Ovary (tissue), 3 donors: Measurements from ENCODE around the gene TMBIM4.

Experiments
- EP300 ChIP-seq: sonication (generic); formaldehyde crosslinking; IDR thresholded peaks from one replicate; pipeline ENCODE4 v1.6.1; 2017; ENCODE audit warnings: antibody characterized with exemption
- POLR2A ChIP-seq: fragments of 450-650 bp; IDR thresholded peaks from one replicate; pipeline ENCODE4 v1.6.1; 2017; ENCODE audit warnings: antibody characterized with exemption, mild to moderate bottlenecking, moderate library complexity
- TF ChIP-seq, protein P1 (sequence below), 3 donors: fragments of 450-650 bp in 2 of 3; fragments of 200-600 bp in 1 of 3; IDR thresholded peaks; one replicate each; pipeline versions ENCODE4 v1.5.1 to v1.8.0; 2016 to 2022; ENCODE audit warnings: antibody characterized with exemption in 3 of 3, mild to moderate bottlenecking in 1 of 3
- donor health status: DM: no; HTN: no; CAD: no.

DNA sequence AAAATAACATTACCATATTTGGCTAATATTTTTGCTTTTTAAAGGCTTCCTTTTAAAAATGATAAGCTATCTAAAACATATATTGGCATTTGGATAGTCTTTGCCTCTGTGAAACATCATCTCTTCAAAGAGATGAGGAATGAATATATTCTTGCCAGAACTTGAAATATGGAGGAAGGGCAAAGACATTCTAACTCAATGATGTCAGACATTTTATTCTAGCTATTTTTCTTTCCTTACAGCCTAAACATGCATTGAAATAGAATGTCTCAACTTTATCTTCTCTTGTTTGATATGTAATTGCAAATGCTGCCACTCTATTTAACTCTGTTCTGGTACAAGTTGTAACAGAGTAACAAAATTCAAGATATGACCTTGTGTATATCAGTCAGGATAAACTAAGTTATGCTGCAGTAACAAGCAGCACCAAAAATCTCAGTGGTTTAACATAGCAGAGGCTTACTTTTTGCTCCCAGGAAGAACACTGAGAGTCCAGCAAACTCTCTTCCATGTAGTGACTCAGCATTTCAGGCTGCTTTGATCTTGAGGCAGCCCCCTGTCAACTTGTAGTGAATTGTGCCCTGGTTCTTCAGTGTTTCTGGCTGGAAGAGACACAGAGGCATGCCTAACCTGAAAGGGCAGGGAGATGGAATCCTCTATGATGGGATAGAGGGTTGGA is 30.2 kb upstream of the TMBIM4 start:
- TF ChIP-seq, protein P1, sequence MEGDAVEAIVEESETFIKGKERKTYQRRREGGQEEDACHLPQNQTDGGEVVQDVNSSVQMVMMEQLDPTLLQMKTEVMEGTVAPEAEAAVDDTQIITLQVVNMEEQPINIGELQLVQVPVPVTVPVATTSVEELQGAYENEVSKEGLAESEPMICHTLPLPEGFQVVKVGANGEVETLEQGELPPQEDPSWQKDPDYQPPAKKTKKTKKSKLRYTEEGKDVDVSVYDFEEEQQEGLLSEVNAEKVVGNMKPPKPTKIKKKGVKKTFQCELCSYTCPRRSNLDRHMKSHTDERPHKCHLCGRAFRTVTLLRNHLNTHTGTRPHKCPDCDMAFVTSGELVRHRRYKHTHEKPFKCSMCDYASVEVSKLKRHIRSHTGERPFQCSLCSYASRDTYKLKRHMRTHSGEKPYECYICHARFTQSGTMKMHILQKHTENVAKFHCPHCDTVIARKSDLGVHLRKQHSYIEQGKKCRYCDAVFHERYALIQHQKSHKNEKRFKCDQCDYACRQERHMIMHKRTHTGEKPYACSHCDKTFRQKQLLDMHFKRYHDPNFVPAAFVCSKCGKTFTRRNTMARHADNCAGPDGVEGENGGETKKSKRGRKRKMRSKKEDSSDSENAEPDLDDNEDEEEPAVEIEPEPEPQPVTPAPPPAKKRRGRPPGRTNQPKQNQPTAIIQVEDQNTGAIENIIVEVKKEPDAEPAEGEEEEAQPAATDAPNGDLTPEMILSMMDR (IDR thresholded peaks at IDR 0.05), result no peak
- no peak for TF ChIP-seq POLR2A
- no peak for TF ChIP-seq EP300
